Measurements from ENCODE around the gene KLHL22.
"Not testable (repeated sequence)": the region's sequence is repeated elsewhere in the genome, so short reads cannot be mapped to it uniquely, and the experiment has no call there.

Gene KLHL22

GRCh38 chr22:20523086-20523983 is 27.7 kb upstream of the KLHL22 start:
- no peak for DNase-seq

GRCh38 chr22:20522134-20523004 is 26.8 kb upstream of the KLHL22 start:
- DNase-seq, result no peak

- no peak for DNase-seq
Measured at GRCh38 chr22:20520093-20520511, 24.5 kb upstream of the KLHL22 start.

GRCh38 chr22:20519558-20519957 is 24.0 kb upstream of the KLHL22 start:
- no peak for DNase-seq

- no peak for DNase-seq
Measured at GRCh38 chr22:20517841-20518592, 22.4 kb upstream of the KLHL22 start.

GRCh38 chr22:20517422-20517821 is 21.8 kb upstream of the KLHL22 start:
- DNase-seq, result no peak

- DNase-seq, result no peak
Measured at GRCh38 chr22:20516399-20516798, 20.8 kb upstream of the KLHL22 start.

- DNase-seq, result no peak
Measured at GRCh38 chr22:20514658-20515406, 19.2 kb upstream of the KLHL22 start.

- no peak for DNase-seq
Measured at GRCh38 chr22:20511578-20512229, 16.1 kb upstream of the KLHL22 start.

- DNase-seq, result no peak
Measured at GRCh38 chr22:20510811-20511577, 15.4 kb upstream of the KLHL22 start.

GRCh38 chr22:20509344-20510047 is 13.9 kb upstream of the KLHL22 start:
- no peak for DNase-seq

- no peak for DNase-seq
Measured at GRCh38 chr22:20508815-20509271, 13.2 kb upstream of the KLHL22 start.

- not testable (repeated sequence) for DNase-seq
Measured at GRCh38 chr22:20508067-20508755, 12.6 kb upstream of the KLHL22 start.

- peak; percentile 70 for DNase-seq
Measured at GRCh38 chr22:20507253-20508066, 11.9 kb upstream of the KLHL22 start, which contains the start of gene MED15. TSS of gene MED15 (plus strand) at chr22:20507610. CDS start at chr22:20507679, 69 bp downstream.

GRCh38 chr22:20506543-20507252 is 11.1 kb upstream of the KLHL22 start:
- no peak for DNase-seq

GRCh38 chr22:20504293-20504922 is 8.8 kb upstream of the KLHL22 start:
- not testable (repeated sequence) for DNase-seq

- DNase-seq, result no peak
Measured at GRCh38 chr22:20503816-20504215, 8.2 kb upstream of the KLHL22 start.

Measured in NCI-H2107 (cell line).